Mesenchymal stem cell (in vitro differentiated cells and primary cell): Measurements from ENCODE around the gene GJE1.

Experiments
- DNase-seq: peaks from one replicate; pipeline ENCODE4 v3.0.0-alpha.2; 2013
- H2AFZ ChIP-seq: one replicate; pipeline ENCODE4 v1.6.1; 2013; ENCODE audit warnings: low read depth, mild to moderate bottlenecking, control low read depth, inconsistent platforms, low read length, moderate library complexity
- H2AK5ac ChIP-seq: 2 replicates; pipeline ENCODE4 v1.6.1; 2013; ENCODE audit warnings: low read length, moderate library complexity, mild to moderate bottlenecking, inconsistent platforms; ENCODE audit not compliant: severe bottlenecking
- H2BK120ac ChIP-seq: one replicate; pipeline ENCODE4 v1.6.1; 2013; ENCODE audit warnings: low read depth, mild to moderate bottlenecking, inconsistent platforms, low read length, moderate library complexity
- H2BK12ac ChIP-seq, 2 experiments: one replicate each; pipeline ENCODE4 v1.6.1; 2013; ENCODE audit warnings: inconsistent platforms in 2 of 2, low read length in 2 of 2, mild to moderate bottlenecking in 2 of 2, moderate library complexity in 2 of 2, control low read depth in 1 of 2
- H2BK15ac ChIP-seq: one replicate; pipeline ENCODE4 v1.6.1; 2013; ENCODE audit warnings: mild to moderate bottlenecking, low read depth, inconsistent platforms; ENCODE audit not compliant: poor library complexity, severe bottlenecking
- H2BK5ac ChIP-seq: 2 replicates; pipeline ENCODE4 v1.6.1; 2013; ENCODE audit warnings: low read depth, mild to moderate bottlenecking, low read length, control low read depth, inconsistent platforms; ENCODE audit not compliant: poor library complexity, severe bottlenecking
- H3K14ac ChIP-seq, 2 experiments: one replicate each; pipeline ENCODE4 v1.6.1; 2013; ENCODE audit warnings: inconsistent platforms in 2 of 2, low read length in 2 of 2, control low read depth in 1 of 2, mild to moderate bottlenecking in 1 of 2, moderate library complexity in 1 of 2
- H3K18ac ChIP-seq, 2 experiments: one replicate each; pipeline ENCODE4 v1.6.1; 2013; ENCODE audit warnings: inconsistent platforms in 2 of 2, low read length in 2 of 2, control low read depth in 1 of 2, low read depth in 1 of 2, mild to moderate bottlenecking in 1 of 2
- H3K23ac ChIP-seq, 2 experiments: one replicate each; pipeline ENCODE4 v1.6.1; 2013; ENCODE audit warnings: inconsistent platforms in 2 of 2, low read length in 2 of 2, mild to moderate bottlenecking in 2 of 2, moderate library complexity in 2 of 2, control low read depth in 1 of 2
- H3K27ac ChIP-seq: 2 replicates; pipeline ENCODE4 v1.5.1; 2013; ENCODE audit warnings: mild to moderate bottlenecking, moderate library complexity, low read length, control low read depth, inconsistent platforms; ENCODE audit not compliant: poor library complexity, severe bottlenecking
- H3K27me3 ChIP-seq, 2 experiments: 2 replicates each; pipeline versions ENCODE4 v1.6.1 to v1.7.0; 2013; ENCODE audit warnings: low read length in 2 of 2, mild to moderate bottlenecking in 2 of 2, moderate library complexity in 2 of 2, control low read depth in 1 of 2, inconsistent platforms in 1 of 2; ENCODE audit not compliant: control insufficient read depth in 1 of 2, insufficient read depth in 1 of 2
- H3K36me3 ChIP-seq, 2 experiments: 2 replicates each; pipeline versions ENCODE4 v1.6.1 to v1.7.0; 2013; ENCODE audit warnings: low read length in 2 of 2, control low read depth in 1 of 2, inconsistent platforms in 1 of 2, low read depth in 1 of 2, mild to moderate bottlenecking in 1 of 2; ENCODE audit not compliant: insufficient read depth in 2 of 2, control insufficient read depth in 1 of 2
- H3K4ac ChIP-seq, 2 experiments: one replicate each; pipeline ENCODE4 v1.6.1; 2013; ENCODE audit warnings: inconsistent platforms in 2 of 2, low read length in 2 of 2, mild to moderate bottlenecking in 2 of 2, moderate library complexity in 2 of 2, control low read depth in 1 of 2, low read depth in 1 of 2
- H3K4me1 ChIP-seq: 2 replicates; pipeline ENCODE4 v1.6.1; 2013; ENCODE audit warnings: low read depth, low read length, control low read depth; ENCODE audit not compliant: control insufficient read depth, insufficient read depth
- H3K4me2 ChIP-seq: 2 replicates; pipeline ENCODE4 v1.6.1; 2013; ENCODE audit warnings: low read length, mild to moderate bottlenecking, inconsistent platforms; ENCODE audit not compliant: poor library complexity, severe bottlenecking
- H3K4me3 ChIP-seq, 2 experiments: 2 replicates each; pipeline versions ENCODE4 v1.5.1 to v1.7.0; 2013; ENCODE audit warnings: low read length in 2 of 2, mild to moderate bottlenecking in 2 of 2, control low read depth in 1 of 2, low read depth in 1 of 2; ENCODE audit not compliant: insufficient read depth in 1 of 2
- H3K79me1 ChIP-seq: replicated peaks from 2 replicates; pipeline ENCODE4 v1.6.1; 2013; ENCODE audit warnings: mild to moderate bottlenecking, control low read depth, low read length, inconsistent platforms; ENCODE audit not compliant: poor library complexity, severe bottlenecking
- H3K9ac ChIP-seq: 2 replicates; pipeline ENCODE4 v1.7.0; 2013; ENCODE audit warnings: mild to moderate bottlenecking, low read length, moderate library complexity
- H3K9me3 ChIP-seq: 2 replicates; pipeline ENCODE4 v1.7.0; 2013; ENCODE audit warnings: mild to moderate bottlenecking, low read length; ENCODE audit not compliant: control insufficient read depth
- H4K8ac ChIP-seq: one replicate; pipeline ENCODE4 v1.6.1; 2013; ENCODE audit warnings: inconsistent platforms, mild to moderate bottlenecking, low read length, moderate library complexity
- H4K91ac ChIP-seq: one replicate; pipeline ENCODE4 v1.6.1; 2013; ENCODE audit warnings: mild to moderate bottlenecking, low read length, inconsistent platforms
- WGBS: methylation state at CpG from one replicate; pipeline ENCODE4 v1.1.7; 2013; ENCODE audit warnings: mixed read lengths; 5-methylcytosine and 5-hydroxymethylcytosine counted together

Gene GJE1

GRCh38 chr6:142178129-142178528 is 45.4 kb downstream of the GJE1 start:
- Histone ChIP-seq H2AFZ (no peak overlapping the region), H2BK12ac (no peak overlapping the region), H2AK5ac (no peak overlapping the region), H2BK120ac (no peak overlapping the region), H2BK5ac (no peak overlapping the region), H3K27me3 (no peaks in the 10 kb centered on the region), H3K4me2 (no peak overlapping the region), H3K4me3 (no peak overlapping the region), H3K14ac (no peak overlapping the region), H2BK15ac (no peak overlapping the region), H3K18ac (no peak overlapping the region), H4K91ac (no peak overlapping the region), H3K4me1 (no peaks in the 10 kb centered on the region), H3K79me1 (peaks cover 20% of the 10 kb centered on the region), H3K23ac (no peak overlapping the region), H4K8ac (no peak overlapping the region), H3K9me3 (peaks cover 28% of the 10 kb centered on the region), H3K36me3 (peaks cover 10 to 77% of the 10 kb centered on the region in 2 experiments), H3K9ac (no peak overlapping the region), H3K27ac (no peak overlapping the region), H3K4ac (no peak overlapping the region)
- no peak for DNase-seq

- peaks cover 2 to 46% of the 10 kb centered on the region in 2 experiments for H3K36me3 ChIP-seq
- H3K4me2 ChIP-seq, result no peak overlapping the region
- DNase-seq, result no peak
- no peak overlapping the region for H3K18ac ChIP-seq
- H2BK12ac ChIP-seq, result no peak overlapping the region
- H3K79me1 ChIP-seq, result peaks cover 9% of the 10 kb centered on the region
- H3K4me1 ChIP-seq, result no peaks in the 10 kb centered on the region
- H3K9ac ChIP-seq, result no peak overlapping the region
- H2BK15ac ChIP-seq, result no peak overlapping the region
- no peak overlapping the region for H3K4ac ChIP-seq
- no peak overlapping the region for H2AK5ac ChIP-seq
- no peaks in the 10 kb centered on the region for H3K27me3 ChIP-seq
- no peak overlapping the region for H2BK5ac ChIP-seq
- no peak overlapping the region for H2BK120ac ChIP-seq
- no peak overlapping the region for H4K91ac ChIP-seq
- H3K23ac ChIP-seq, result no peak overlapping the region
- H4K8ac ChIP-seq, result no peak overlapping the region
- peaks cover 16% of the 10 kb centered on the region for H3K9me3 ChIP-seq
- H3K4me3 ChIP-seq, result no peak overlapping the region
- H3K14ac ChIP-seq, result no peak overlapping the region
- no peak overlapping the region for H2AFZ ChIP-seq
- H3K27ac ChIP-seq, result no peak overlapping the region
Measured at GRCh38 chr6:142182004-142182403, 49.3 kb downstream of the GJE1 start.

GRCh38 chr6:142183351-142183750 is 50.6 kb downstream of the GJE1 start:
- Histone ChIP-seq H3K4me3 (no peak overlapping the region), H2BK5ac (no peak overlapping the region), H4K91ac (no peak overlapping the region), H3K27ac (no peak overlapping the region), H2BK12ac (no peak overlapping the region), H2BK120ac (no peak overlapping the region), H3K27me3 (no peaks in the 10 kb centered on the region), H2AFZ (no peak overlapping the region), H4K8ac (no peak overlapping the region), H2BK15ac (no peak overlapping the region), H3K9ac (no peak overlapping the region), H3K4ac (no peak overlapping the region), H3K9me3 (peaks cover 3% of the 10 kb centered on the region), H3K14ac (no peak overlapping the region), H3K79me1 (peaks cover 14% of the 10 kb centered on the region), H3K4me2 (no peak overlapping the region), H3K36me3 (peaks cover 2 to 33% of the 10 kb centered on the region in 2 experiments), H3K23ac (no peak overlapping the region), H3K18ac (no peak overlapping the region), H3K4me1 (no peaks in the 10 kb centered on the region), H2AK5ac (no peak overlapping the region)
- DNase-seq, result no peak
- WGBS, result no CpG with 5 or more reads among the region's 1 CpG

DNA sequence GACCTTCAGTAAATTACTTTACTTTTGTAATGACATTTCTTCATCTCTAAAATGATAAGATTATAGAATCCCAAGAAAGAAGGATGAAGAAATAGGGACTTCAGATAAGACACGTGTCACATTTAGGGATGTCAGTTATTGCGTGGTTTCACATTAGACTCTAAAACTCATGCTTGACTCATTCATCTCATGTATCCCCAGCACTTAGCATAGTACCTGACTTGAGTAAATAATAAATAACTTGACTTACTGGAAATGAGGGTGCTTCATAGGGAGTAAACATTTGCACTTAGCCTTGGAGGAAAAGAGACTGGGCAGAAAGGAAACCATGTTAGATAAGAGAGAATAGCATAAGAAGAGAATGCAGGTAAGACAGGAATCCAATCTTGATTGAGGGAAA is 51.6 kb downstream of the GJE1 start:
- Histone ChIP-seq H2BK120ac (no peak overlapping the region), H3K14ac (no peak overlapping the region), H3K36me3 (peaks cover 2 to 28% of the 10 kb centered on the region in 2 experiments), H3K18ac (no peak overlapping the region), H3K4me2 (no peak overlapping the region), H3K23ac (no peak overlapping the region), H3K4me3 (no peak overlapping the region), H2BK15ac (no peak overlapping the region), H3K9me3 (no peaks in the 10 kb centered on the region), H4K91ac (no peak overlapping the region), H3K27ac (no peak overlapping the region), H3K4me1 (no peaks in the 10 kb centered on the region), H2BK12ac (no peak overlapping the region), H3K4ac (no peak overlapping the region), H3K9ac (no peak overlapping the region), H2AFZ (no peak overlapping the region), H4K8ac (no peak overlapping the region), H2AK5ac (no peak overlapping the region), H3K27me3 (no peaks in the 10 kb centered on the region), H2BK5ac (no peak overlapping the region), H3K79me1 (peaks cover 15% of the 10 kb centered on the region)
- no CpG with 5 or more reads among the region's 2 CpGs for WGBS
- peak; percentile 9 for DNase-seq
